GM19023 (cell line): Measurements from ENCODE around the gene NCL.

Experiments used
- ATAC-seq: cut with Tn5 transposase; IDR thresholded peaks from one replicate; pipeline ENCODE4 v1.9.1; 2021; ENCODE audit warnings: mild to moderate bottlenecking, moderate library complexity; ENCODE audit not compliant: unreplicated experiment

Gene NCL

DNA sequence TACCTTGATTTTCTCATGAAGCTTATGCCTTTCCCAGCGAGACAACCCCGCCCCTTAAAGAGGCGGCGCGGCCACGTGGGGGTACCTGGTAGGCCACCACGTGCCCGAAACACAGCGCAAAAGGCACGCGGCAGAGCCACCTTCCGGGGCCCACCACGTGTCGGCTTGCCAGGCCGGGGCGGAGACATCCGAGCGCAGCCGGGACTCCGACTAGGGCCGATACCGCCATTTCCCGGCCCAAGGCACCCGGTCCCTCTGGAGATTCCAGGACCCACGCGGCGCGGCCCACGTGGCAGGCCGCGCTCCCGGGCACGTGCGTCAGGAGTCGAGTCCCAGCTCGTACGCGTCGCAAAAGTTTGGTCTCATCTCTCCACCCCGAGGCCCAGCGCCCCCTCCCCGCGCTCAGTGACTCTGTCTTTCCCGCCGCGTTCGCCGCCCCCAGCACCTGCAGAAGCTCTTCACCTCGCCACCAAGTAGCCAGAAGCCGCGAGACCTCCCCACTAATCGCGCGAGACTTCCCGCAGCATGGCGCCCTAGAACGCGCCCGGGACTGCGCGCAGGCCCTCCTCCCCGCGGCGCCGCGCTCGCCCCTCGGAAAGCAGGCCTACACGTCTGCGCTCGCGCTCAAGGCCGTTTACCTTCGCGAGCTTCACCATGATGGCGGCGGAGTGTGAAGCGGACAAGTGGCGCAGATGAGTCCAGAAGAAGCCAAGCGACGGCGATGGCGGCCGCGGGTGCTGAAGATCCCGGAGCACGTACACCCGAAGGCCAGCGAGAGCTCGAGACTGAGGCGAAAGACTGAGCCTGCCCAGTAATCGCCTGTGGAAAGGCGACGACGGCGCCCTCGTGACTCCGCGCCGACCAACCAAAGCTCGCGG, at the start of gene NCL:
Gene NCL (minus strand): TSS at position 787 of the 878 bp plus-strand sequence. CDS start 131 bp downstream, at position 656.
- peak; percentile 91 for ATAC-seq

DNA sequence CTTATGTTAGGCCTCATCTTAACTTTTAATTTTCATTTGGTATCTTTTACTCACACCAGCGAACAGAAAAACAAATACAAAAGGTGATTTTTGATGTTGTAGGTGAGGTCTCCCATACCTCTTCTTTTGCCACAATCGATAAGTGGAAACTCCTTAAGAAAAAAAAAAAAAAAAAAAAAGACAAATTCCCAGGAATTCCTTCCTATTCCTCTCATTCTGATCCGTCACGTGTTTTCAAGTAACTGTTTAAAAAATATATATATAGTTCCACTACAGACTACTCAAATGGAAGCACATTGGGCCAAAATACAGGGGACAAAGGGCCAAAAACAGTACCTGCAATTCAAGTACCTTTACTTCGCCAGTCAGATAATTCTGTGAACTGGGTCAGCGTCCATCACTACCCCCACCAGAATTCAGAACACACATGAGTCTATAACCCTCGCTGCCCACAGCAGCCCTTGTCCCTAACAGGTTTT, 49.5 kb upstream of the NCL start:
- ATAC-seq, result no peak

DNA sequence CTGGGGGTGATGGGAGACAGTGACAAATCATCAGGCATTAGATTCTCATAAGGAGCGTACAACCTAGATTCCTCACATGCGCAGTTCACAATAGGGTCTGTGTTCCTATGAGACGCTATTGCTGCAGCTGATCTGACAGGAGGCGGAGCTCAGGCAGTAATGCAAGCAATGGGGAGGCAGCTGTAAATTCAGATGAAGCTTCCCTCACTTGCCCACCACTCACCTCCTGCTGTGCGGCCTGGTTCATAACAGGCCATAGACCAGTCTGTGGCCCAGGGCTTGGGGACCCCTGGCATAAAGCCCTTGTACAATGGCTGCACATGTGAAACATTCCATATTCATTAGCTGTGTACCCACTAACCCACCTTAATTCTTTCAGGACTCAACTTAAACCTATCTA, 47.9 kb upstream of the NCL start:
- no peak for ATAC-seq

DNA sequence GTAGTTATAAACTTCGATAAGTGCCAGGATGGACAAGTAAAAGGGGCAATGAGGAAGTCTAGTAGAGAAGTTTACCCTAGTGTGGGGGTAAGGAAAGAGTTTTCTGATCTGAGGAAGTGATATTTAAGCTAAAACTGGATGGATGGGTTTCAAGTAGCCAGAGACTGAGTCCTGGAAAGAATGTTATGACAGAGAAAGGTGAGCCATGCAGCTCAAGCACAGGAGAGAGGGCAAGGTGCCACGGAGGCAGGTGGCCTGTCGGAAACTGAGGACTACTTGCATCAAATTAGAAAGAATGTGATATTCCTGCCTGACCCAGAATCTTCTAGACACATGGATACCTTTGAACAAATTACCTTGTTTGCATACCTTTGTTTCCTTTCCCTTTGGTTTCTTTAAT, 39.5 kb upstream of the NCL start:
- ATAC-seq, result no peak

- no peak for ATAC-seq
These were observed 38.3 kb upstream of the NCL start for GRCh38 chr2:231502596-231502995.

DNA sequence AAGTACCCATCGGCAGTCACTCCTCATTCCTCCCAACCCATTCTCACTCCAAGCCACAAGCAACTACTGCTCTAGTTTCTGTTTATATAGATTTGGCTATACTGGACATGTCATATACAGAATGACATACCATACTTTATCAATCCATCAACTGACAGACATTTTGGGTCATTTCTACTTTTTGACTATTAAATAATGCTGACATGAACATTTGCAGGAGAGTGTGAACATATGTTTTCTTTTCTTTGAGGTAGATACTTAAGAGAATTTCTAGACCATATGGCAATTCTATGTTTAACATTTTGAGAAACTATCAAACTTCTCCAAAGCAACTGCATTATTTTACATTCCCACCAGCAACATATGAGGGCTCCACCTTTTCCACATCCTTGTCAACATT, 33.4 kb upstream of the NCL start:
- no peak for ATAC-seq

- no peak for ATAC-seq
These were observed 30.4 kb upstream of the NCL start for GRCh38 chr2:231494669-231495068.

- ATAC-seq, result no peak
These were observed 26.5 kb upstream of the NCL start for GRCh38 chr2:231490801-231491200.

- no peak for ATAC-seq
These were observed 25.7 kb upstream of the NCL start for GRCh38 chr2:231489990-231490389.

DNA sequence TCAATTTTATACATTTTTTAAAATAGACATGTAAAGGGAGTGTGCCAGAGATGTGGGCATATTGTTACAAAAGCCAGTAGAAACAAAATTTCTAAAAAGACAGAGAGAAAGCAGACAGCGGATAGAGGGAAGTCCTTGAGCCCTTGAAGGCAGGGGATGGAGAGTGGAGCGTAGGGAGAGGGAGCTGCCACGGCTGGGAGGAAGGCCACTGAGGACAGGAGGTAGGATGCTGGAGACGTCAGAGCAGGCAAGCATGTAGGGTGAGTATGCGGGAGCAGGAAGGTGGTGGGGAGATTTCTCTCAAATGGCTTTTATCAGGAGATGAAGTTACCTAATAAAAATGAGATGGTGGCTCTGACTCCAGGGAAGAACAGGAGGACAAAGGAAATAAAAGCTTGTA, 24.0 kb upstream of the NCL start:
- no peak for ATAC-seq

DNA sequence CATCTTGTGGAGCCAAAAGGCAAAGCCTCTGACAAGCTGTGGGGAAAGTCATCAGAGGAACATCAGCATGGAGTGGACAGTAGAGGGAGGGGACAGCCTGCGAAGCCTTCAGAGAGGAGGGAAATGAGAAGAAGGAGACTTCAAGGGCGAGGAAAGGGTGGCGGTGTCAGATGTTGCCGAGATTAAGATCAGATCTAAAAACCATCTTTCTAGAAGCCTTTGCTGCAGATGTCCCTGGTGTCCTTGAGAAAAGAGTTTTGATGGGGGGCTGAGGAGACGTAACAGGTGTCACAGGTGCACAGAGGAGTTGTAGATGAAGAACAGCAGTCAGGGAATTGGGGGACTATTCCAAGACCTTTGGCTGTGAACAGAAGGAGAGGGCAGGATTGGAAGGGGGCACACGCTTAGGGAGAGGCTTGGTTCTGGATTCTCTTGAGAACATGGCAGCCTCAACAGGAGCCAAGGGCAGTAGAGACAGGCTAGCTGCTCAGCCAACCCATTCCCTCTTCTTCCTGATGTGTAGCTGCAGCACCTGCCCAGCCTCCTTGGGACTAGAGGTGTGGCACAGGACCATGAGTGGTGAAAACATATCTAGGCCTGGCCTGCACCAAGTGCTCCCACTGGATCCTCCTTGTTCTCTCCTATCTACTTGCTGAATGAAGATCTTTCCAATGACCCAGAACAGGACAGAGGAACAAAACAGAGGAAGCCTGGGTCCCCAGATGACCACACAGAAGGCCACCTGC, 22.7 kb upstream of the NCL start:
- ATAC-seq, result no peak

- ATAC-seq, result peak; percentile 37
These were observed 19.4 kb upstream of the NCL start for GRCh38 chr2:231483398-231484329.

DNA sequence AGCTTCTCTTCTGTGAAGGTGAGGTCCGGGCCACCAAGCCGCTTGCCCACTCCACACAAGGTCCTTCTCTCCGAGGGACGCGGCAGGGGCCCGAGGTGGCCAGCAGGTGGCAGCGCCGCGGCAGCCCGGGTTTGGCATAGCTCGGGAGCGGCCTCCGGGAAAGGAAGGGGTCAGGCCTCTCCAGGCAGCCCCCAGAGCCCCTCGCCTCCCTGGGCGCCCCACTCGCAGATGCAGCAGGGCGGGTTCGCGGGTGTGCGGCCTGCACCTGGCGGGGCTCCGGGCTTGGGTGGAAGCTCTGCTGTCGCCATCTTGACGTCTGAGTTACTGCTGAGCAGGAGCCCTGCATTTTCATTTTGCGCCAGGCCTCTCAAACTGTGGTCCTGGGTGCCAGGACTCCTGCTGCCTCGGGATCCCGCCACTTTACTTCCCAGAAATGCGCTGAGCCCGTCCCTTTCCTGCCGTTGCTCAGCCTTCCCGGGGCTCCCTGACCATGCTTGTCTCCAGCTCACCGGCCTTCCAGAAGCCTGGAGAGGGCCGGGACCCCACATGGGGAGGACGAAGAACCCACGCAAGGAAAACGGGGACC, 18.6 kb upstream of the NCL start:
- peak; percentile 59 for ATAC-seq

- ATAC-seq, result no peak
These were observed 16.5 kb upstream of the NCL start for GRCh38 chr2:231480781-231481180.

DNA sequence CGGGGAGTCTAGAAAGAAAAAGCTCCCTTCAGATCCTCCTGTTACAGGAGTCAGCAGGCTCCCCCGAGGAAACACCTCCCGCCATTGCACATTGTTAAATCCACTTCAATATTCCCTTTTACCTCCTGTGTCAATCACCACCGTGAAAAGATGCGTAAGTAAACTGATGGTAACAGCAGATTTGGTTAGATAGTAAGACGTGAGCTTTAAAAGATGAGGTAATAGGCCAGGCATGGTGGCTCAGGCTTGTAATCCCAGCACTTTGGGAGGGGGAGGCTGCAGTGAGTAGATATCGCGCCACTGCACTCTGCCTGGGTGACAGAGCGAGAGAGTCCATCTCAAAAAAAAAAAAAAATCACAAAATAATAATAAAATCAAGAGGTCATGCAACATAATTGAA, 15.2 kb upstream of the NCL start:
- no peak for ATAC-seq

DNA sequence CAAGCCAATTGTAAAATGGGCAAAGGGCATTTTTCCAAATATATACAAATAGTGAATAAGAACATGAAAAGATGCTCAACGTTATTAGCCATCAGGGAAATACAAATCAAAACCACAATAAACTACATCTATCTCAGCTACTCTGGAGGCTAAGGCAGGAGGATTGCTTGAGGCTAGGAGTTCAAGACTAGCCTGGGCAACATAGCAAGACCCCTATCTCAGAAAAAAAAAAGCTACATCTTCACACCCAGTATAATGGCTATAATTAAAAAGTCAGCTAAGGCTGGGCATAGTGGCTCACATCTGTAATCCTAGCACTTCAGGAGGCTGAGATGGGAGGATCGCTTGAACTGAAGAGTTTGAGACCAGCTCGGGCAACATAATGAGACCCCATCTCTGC, 12.6 kb upstream of the NCL start:
- ATAC-seq, result no peak

GRCh38 chr2:231475965-231476364, 11.7 kb upstream of the NCL start:
- ATAC-seq, result no peak

DNA sequence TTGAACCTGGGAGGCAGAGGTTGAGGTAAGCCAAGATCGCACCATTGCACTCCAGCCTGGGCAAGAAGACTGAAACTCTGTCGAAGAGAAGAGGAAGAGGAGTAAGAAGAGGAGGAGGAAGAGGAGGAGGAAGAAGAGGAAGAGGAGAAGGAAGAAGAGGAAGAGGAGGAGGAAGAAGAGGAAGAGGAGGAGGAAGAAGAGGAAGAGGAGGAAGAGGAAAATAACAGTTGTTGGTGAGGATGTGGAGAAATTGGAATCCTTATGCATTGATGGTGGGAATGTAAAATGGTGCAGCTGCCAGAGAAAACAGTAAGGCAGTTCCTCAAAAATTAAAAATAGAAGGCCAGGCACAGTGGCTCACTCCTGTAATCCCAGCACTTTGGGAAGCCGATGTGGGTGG, 8.5 kb upstream of the NCL start:
- ATAC-seq, result no peak

GRCh38 chr2:231470246-231470900, 6.1 kb upstream of the NCL start:
- no peak for ATAC-seq

GRCh38 chr2:231469583-231469950, 5.3 kb upstream of the NCL start:
- no peak for ATAC-seq
